GM21576 (cell line): ENCODE data around the gene SENP7.

Experiments
- ATAC-seq: cut with Tn5 transposase; IDR thresholded peaks from one replicate; pipeline ENCODE4 v1.9.1; 2021; ENCODE audit warnings: mild to moderate bottlenecking, moderate library complexity; ENCODE audit not compliant: unreplicated experiment

The SENP7 gene

DNA sequence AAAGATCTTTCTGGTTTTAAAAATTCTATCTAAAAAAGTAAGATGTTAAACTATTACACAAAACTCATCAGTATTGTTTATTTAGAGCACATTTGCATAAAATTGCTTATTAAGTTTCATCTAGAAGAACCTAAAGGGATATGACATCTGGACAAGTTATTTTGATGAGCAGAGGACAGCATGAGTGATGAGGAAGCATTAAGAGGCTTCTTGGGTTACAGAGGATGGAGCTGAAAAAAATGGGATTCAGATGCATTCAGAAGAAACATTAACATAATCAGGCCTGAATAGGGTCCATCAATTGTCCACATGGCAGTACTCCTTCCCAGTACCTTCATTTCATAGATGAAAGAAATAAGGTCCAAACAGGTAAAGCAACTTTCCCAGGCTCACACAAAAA lies 234.3 kb downstream of the SENP7 start:
- no peak for ATAC-seq
